Spinal cord (tissue), 10 donors: ENCODE data around the gene CDAN1. TPM values are rescaled to one million over a fixed set of nuclear protein-coding genes. Genes with fewer than 3 reads are reported as not detected.
A peak's percentile ranks its signal among the peaks of the same experiment; 100 is the strongest.

ENCODE experiments used
- DNase-seq, 6 donors: peaks; one replicate each; pipeline versions ENCODE4 v3.0.0 to v3.0.0-alpha.2; 2013 to 2015; ENCODE audit warnings: low spot score in 6 of 6, low read depth in 4 of 6
- H3K27ac ChIP-seq: one replicate; pipeline ENCODE4 v1.5.1; 2013; ENCODE audit warnings: low read depth, low read length, control low read depth
- H3K27me3 ChIP-seq: one replicate; pipeline ENCODE4 v1.6.1; 2013; ENCODE audit warnings: low read length; ENCODE audit not compliant: control insufficient read depth, insufficient read depth
- H3K36me3 ChIP-seq: one replicate; pipeline ENCODE4 v1.6.1; 2013; ENCODE audit warnings: low read length; ENCODE audit not compliant: control insufficient read depth, insufficient read depth
- H3K4me1 ChIP-seq: one replicate; pipeline ENCODE4 v1.6.1; 2013; ENCODE audit warnings: low read length; ENCODE audit not compliant: control insufficient read depth, insufficient read depth
- H3K4me3 ChIP-seq: one replicate; pipeline ENCODE4 v1.5.1; 2013; ENCODE audit warnings: low read depth, low read length, control low read depth
- H3K9me3 ChIP-seq: one replicate; pipeline ENCODE4 v1.6.1; 2013; ENCODE audit warnings: low read length; ENCODE audit not compliant: control insufficient read depth, insufficient read depth
- WGBS: methylation state at CpG from one replicate; pipeline ENCODE4 v1.1.5; 2013; ENCODE audit warnings: missing lambda C conversion rate; ENCODE audit not compliant: insufficient coverage; 5-methylcytosine and 5-hydroxymethylcytosine counted together
- polyA plus RNA-seq, 2 donors: library from polyadenylated mRNA; unstranded; fragments of 120-200 nt; gene quantifications; one replicate each; pipeline ENCODE4 v1.2.1, GENCODE V29; 2013; ENCODE audit not compliant: insufficient read length in 2 of 2
- total RNA-seq, 2 donors: library from RNA; depleted of rRNA in 1 of 2; stranded (reverse); fragments of 120-200 nt in 1 of 2; fragments of >200 nt in 1 of 2; gene quantifications; one replicate each; pipeline versions ENCODE4 v1.2.3 to v1.2.4, GENCODE V29; 2013 to 2014
- donor health status: healthy.

CDAN1 gene
- total and polyA plus RNA-seq, 4 donors: 9.9 to 23.1 (median 17.5) TPM

GRCh38 chr15:42736178-42736792 is 643 bp downstream of the CDAN1 start:
- Histone ChIP-seq H3K9me3 (no peaks in the 10 kb centered on the region), H3K27me3 (no peaks in the 10 kb centered on the region), H3K4me1 (peaks cover 21% of the 10 kb centered on the region), H3K27ac (peak overlapping the region; percentile 71), H3K4me3 (peak overlapping the region; percentile 73), H3K36me3 (peaks cover 43% of the 10 kb centered on the region)
- WGBS: under 1% methylated on average over 55 of the region's 55 CpGs
- DNase-seq: peak in 1 of 6 donors; percentile 55

DNA sequence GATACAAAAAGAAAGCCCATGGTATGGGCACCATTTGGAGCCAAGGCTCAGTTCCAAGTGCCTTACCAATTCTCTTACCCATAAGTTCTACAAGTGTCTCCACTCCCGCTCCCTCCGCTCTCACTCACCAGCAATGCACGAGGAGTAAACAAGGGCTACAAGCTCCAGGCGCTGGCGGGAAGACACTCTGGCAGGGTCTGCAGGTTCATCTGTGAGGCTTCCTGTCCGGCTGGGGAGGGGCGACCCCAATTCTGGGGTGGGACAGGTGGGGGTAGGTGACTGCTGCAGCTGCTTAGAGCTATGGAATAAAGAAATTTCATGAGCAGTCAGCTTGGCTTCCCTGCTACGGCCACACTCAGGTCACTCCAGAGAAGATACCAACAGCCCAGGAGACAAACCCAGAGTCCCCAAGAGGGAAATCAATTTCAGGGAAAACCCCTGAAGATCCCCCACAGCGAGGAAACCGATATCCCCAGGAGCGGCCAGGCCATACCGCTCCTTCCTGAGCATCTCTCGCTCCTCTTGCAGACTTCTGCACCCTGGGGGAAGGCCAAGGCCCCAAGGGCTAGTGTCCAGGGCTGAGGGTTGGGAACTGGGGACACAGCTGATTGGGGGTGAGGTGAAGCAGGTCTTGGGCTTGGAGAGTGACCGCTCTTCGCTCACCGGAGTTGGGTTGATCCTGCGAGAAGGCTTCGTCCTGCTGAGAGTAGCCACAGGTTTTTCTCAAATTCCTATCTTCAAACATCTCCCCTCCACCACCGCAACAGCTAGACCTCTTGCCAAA is 1.4 kb downstream of the CDAN1 start:
- Histone ChIP-seq H3K27ac (no peak overlapping the region), H3K36me3 (peaks cover 50% of the 10 kb centered on the region), H3K4me3 (peak overlapping the region; percentile 47), H3K4me1 (peaks cover 21% of the 10 kb centered on the region), H3K9me3 (no peaks in the 10 kb centered on the region), H3K27me3 (no peaks in the 10 kb centered on the region)
- WGBS: 80% methylated on average over 12 of the region's 19 CpGs
- no peak for DNase-seq

- H3K4me3 ChIP-seq: no peak overlapping the region
- no peaks in the 10 kb centered on the region for H3K9me3 ChIP-seq
- peaks cover 63% of the 10 kb centered on the region for H3K36me3 ChIP-seq
- DNase-seq: no peak
- no peak overlapping the region for H3K27ac ChIP-seq
- no peaks in the 10 kb centered on the region for H3K27me3 ChIP-seq
- peaks cover 21% of the 10 kb centered on the region for H3K4me1 ChIP-seq
- WGBS: 89% methylated on average over 4 of the region's 6 CpGs
Measured at GRCh38 chr15:42734076-42734672, 2.8 kb downstream of the CDAN1 start.

GRCh38 chr15:42733027-42733426 is 3.9 kb downstream of the CDAN1 start:
- 89% methylated on average over 11 of the region's 11 CpGs for WGBS
- Histone ChIP-seq H3K9me3 (no peaks in the 10 kb centered on the region), H3K4me3 (no peak overlapping the region), H3K27ac (no peak overlapping the region), H3K27me3 (no peaks in the 10 kb centered on the region), H3K4me1 (peaks cover 22% of the 10 kb centered on the region), H3K36me3 (peaks cover 75% of the 10 kb centered on the region)
- DNase-seq: no peak

GRCh38 chr15:42732095-42732827 is 4.7 kb downstream of the CDAN1 start:
- no peak for DNase-seq
- no peaks in the 10 kb centered on the region for H3K9me3 ChIP-seq
- no peak overlapping the region for H3K27ac ChIP-seq
- peaks cover 82% of the 10 kb centered on the region for H3K36me3 ChIP-seq
- peaks cover 21% of the 10 kb centered on the region for H3K4me1 ChIP-seq
- H3K27me3 ChIP-seq: no peaks in the 10 kb centered on the region
- no peak overlapping the region for H3K4me3 ChIP-seq
- 72% methylated on average over 7 of the region's 15 CpGs for WGBS

GRCh38 chr15:42731461-42731860 is 5.5 kb downstream of the CDAN1 start:
- no peaks in the 10 kb centered on the region for H3K9me3 ChIP-seq
- H3K36me3 ChIP-seq: peaks cover 86% of the 10 kb centered on the region
- H3K27me3 ChIP-seq: no peaks in the 10 kb centered on the region
- no peak for DNase-seq
- no peak overlapping the region for H3K4me3 ChIP-seq
- H3K27ac ChIP-seq: no peak overlapping the region
- peaks cover 20% of the 10 kb centered on the region for H3K4me1 ChIP-seq
- WGBS: 92% methylated on average over 1 of the region's 6 CpGs

- Histone ChIP-seq H3K9me3 (no peaks in the 10 kb centered on the region), H3K4me1 (peaks cover 18% of the 10 kb centered on the region), H3K27me3 (no peaks in the 10 kb centered on the region), H3K4me3 (no peak overlapping the region), H3K36me3 (peaks cover 92% of the 10 kb centered on the region), H3K27ac (no peak overlapping the region)
- DNase-seq: no peak
- WGBS: 92% methylated on average over 14 of the region's 14 CpGs
Measured at GRCh38 chr15:42730536-42730935, 6.4 kb downstream of the CDAN1 start.

- H3K27me3 ChIP-seq: no peaks in the 10 kb centered on the region
- H3K36me3 ChIP-seq: peaks cover 92% of the 10 kb centered on the region
- WGBS: 80% methylated on average over 7 of the region's 8 CpGs
- DNase-seq: no peak
- no peaks in the 10 kb centered on the region for H3K9me3 ChIP-seq
- no peak overlapping the region for H3K4me3 ChIP-seq
- no peak overlapping the region for H3K27ac ChIP-seq
- peaks cover 14% of the 10 kb centered on the region for H3K4me1 ChIP-seq
Measured at GRCh38 chr15:42730135-42730534, 6.8 kb downstream of the CDAN1 start.

- no peak for DNase-seq
- peaks cover 13% of the 10 kb centered on the region for H3K4me1 ChIP-seq
- no peaks in the 10 kb centered on the region for H3K27me3 ChIP-seq
- H3K27ac ChIP-seq: no peak overlapping the region
- H3K36me3 ChIP-seq: peaks cover 93% of the 10 kb centered on the region
- H3K9me3 ChIP-seq: no peaks in the 10 kb centered on the region
- WGBS: 86% methylated on average over 7 of the region's 7 CpGs
- H3K4me3 ChIP-seq: no peak overlapping the region
Measured at GRCh38 chr15:42729409-42729808, 7.5 kb downstream of the CDAN1 start.
